Immature natural killer cell (primary cell): ENCODE data around the gene EHD3. TPM values are rescaled to one million over a fixed set of nuclear protein-coding genes. Genes with fewer than 3 reads are reported as not detected.
"Not testable (repeated sequence)": the region's sequence is repeated elsewhere in the genome, so short reads cannot be mapped to it uniquely, and the experiment has no call there.

Experiments used
- DNase-seq, 3 donors: peaks; one replicate each; pipeline ENCODE4 v3.0.0; 2022; ENCODE audit warnings: mixed read lengths in 1 of 3
- H3K27ac Mint-ChIP-seq, 6 donors: one replicate each; pipeline ENCODE4 v1.8.0; 2020; ENCODE audit warnings: mixed read lengths in 6 of 6, mild to moderate bottlenecking in 5 of 6, inconsistent platforms in 4 of 6, moderate library complexity in 3 of 6
- H3K27me3 Mint-ChIP-seq, 3 donors: one replicate each; pipeline ENCODE4 v1.8.0; 2020 to 2021; ENCODE audit warnings: low read depth in 3 of 3, mild to moderate bottlenecking in 3 of 3, mixed read lengths in 3 of 3, moderate library complexity in 3 of 3, inconsistent platforms in 1 of 3
- H3K36me3 Mint-ChIP-seq, 3 donors: one replicate each; pipeline ENCODE4 v1.8.0; 2020; ENCODE audit warnings: mixed read lengths in 3 of 3, inconsistent platforms in 2 of 3, mild to moderate bottlenecking in 2 of 3
- H3K4me1 Mint-ChIP-seq, 2 donors: one replicate each; pipeline ENCODE4 v1.8.0; 2020; ENCODE audit warnings: inconsistent platforms in 2 of 2, mild to moderate bottlenecking in 2 of 2, mixed read lengths in 2 of 2, moderate library complexity in 1 of 2
- H3K4me3 Mint-ChIP-seq, 5 donors: one replicate each; pipeline ENCODE4 v1.8.0; 2020; ENCODE audit warnings: mild to moderate bottlenecking in 5 of 5, mixed read lengths in 5 of 5, inconsistent platforms in 3 of 5, moderate library complexity in 3 of 5
- H3K9me3 Mint-ChIP-seq, 6 donors: one replicate each; pipeline ENCODE4 v1.8.0; 2020; ENCODE audit warnings: mild to moderate bottlenecking in 6 of 6, mixed read lengths in 6 of 6, inconsistent platforms in 4 of 6, moderate library complexity in 3 of 6
- polyA plus RNA-seq, 3 donors: library from polyadenylated mRNA; unstranded; fragments of 300-500 nt; fragmentation: Illumina TruSeq; gene quantifications; one replicate each; pipeline ENCODE4 v1.2.3, GENCODE V29; 2021

EHD3 gene
- polyA plus RNA-seq, 3 donors from 2014 or later = 3.6 to 4.9 (median 3.7) TPM

DNA sequence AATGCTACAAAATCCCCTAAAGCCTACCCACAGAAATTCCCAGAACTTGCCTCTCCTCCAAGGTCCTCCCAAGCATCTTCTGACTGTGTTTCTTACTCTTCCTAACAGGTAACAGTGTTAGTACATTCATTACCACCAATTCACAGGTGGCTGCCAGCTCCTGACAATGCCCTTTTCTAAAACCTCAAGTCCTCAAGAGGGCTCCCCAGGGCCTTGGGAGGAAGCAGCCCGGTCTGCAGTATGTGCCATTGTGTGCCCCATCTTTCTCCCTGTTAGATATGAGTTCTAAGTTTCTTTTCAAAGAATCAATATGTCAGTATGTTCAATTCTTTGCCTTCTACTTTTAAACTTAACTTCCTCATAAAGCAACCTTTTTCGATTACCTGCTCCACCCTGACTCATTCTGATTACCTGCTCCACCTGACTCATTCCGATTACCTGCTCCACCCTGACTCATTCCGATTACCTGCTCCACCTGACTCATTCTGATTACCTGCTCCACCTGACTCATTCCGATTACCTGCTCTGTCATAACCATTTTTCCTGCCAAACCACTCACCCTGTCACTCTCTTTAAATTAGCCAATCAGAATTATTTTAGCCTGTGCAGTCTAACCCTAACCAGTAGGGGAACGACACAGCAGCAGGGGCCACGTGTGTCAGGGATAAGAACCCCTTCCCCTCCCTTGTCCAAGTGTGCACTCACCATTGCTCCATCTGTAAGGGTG, 49.4 kb downstream of the EHD3 start:
- H3K4me1 Mint-ChIP-seq, DNase-seq, H3K27ac Mint-ChIP-seq, H3K4me3 Mint-ChIP-seq, H3K9me3 Mint-ChIP-seq, H3K27me3 Mint-ChIP-seq, H3K36me3 Mint-ChIP-seq: not testable (repeated sequence)

DNA sequence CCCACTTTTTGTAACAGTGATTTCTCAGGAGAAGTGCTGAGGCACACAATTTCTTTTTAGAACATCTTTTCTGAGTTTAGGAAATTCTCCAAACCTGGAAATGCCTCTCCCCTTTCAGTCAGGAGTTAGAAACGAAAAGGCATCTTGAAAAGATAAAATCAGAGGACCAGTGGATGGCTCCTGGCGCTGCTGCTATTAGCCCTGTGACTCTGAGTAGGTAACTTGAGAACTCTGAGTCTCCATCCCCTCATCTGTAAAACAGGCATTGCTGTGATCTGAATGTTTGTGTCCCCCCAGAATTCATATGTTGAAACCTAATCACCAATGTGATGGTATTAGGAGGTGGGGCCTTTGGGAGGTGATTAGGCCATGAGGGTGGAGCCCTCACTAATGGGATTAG, 50.2 kb downstream of the EHD3 start:
- Mint-ChIP-seq H3K9me3 (no peaks in the 10 kb centered on the region), H3K36me3 (no peaks in the 10 kb centered on the region), H3K4me3 (no peak overlapping the region), H3K27me3 (peaks cover 2 to 3% (median 3%) of the 10 kb centered on the region in 3 donors), H3K4me1 (no peaks in the 10 kb centered on the region), H3K27ac (no peak overlapping the region)
- no peak for DNase-seq

DNA sequence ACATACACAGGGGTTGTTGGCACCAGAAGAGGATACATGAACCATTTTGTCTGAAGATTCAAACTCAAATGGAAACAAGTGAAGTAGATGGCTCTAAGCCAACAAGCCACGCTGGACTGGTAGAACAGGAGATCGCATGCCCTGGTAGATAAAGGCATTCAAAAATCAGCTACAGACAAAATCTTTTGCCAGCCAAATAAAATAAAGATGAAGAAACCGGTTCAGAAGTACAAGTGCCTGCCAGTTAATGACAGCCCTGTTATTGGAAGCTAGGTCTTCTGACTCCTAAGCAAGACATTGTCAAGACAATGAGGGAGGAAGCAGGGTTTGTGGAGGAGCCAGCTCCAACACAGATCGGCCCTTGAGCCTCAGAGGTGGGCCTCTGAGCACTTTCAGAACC, 52.3 kb downstream of the EHD3 start:
- Mint-ChIP-seq H3K9me3 (no peaks in the 10 kb centered on the region), H3K4me3 (no peak overlapping the region)

DNA sequence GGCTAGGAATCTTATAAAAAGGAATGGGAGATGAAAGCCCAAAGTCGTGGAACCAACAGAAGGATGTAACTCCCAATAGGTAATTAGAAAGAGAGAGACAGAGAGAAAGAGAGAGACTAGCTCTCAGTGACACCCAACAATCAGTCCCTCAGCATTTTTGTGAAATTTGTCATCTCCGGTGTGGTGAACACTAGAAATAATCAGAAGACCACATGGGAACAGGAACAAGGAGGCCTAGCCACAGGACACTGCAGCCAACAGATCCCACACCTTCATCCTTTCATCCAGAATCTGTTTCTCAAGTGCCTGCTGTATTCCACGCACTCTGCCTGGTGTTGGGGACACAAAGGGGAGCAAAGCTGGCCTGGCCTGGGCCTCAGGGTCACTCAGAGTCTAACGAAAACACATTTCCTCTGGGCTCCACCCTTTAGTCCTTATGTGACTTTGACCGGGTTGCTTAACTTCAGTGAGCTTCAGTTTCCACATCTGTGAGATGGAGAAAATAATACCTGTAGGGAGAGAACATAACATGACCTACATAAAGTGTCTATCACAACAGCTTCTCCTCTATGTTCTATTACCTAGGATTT, 53.1 kb downstream of the EHD3 start:
- Mint-ChIP-seq H3K36me3 (no peaks in the 10 kb centered on the region), H3K27ac (no peak overlapping the region), H3K9me3 (no peaks in the 10 kb centered on the region), H3K4me1 (no peaks in the 10 kb centered on the region), H3K27me3 (peaks cover 0 to 3% (median 2%) of the 10 kb centered on the region in 3 donors), H3K4me3 (no peak overlapping the region)
- no peak for DNase-seq

More for the DNA sequence above, 52.3 kb downstream of the EHD3 start:
- Mint-ChIP-seq H3K4me1 (no peaks in the 10 kb centered on the region), H3K27ac (no peak overlapping the region), H3K27me3 (peaks cover 0 to 3% (median 2%) of the 10 kb centered on the region in 3 donors), H3K36me3 (no peaks in the 10 kb centered on the region)
- DNase-seq = no peak

DNA sequence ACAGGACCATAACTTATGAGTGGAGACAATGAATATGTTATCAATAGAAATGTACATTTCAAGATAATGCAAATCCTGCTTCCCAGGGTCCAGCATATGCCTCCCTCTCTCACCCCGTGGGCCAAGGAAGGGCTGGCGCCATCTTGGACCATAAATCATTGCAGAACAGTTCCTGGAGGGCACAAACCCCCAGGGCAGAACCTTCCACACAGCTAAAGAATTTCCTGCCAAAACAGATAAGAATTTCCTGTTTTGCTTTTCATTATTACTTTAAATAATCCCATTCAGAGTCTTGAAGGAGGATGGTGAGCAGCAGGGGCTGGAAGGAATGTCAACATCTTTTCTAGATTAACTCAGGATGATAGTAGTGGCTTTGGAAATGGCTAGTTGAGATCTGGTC, 53.7 kb downstream of the EHD3 start:
- Mint-ChIP-seq H3K9me3 (no peaks in the 10 kb centered on the region), H3K4me3 (no peak overlapping the region), H3K27me3 (peaks cover 2 to 3% (median 3%) of the 10 kb centered on the region in 3 donors), H3K4me1 (no peaks in the 10 kb centered on the region), H3K27ac (no peak overlapping the region), H3K36me3 (no peaks in the 10 kb centered on the region)
- no peak for DNase-seq

DNA sequence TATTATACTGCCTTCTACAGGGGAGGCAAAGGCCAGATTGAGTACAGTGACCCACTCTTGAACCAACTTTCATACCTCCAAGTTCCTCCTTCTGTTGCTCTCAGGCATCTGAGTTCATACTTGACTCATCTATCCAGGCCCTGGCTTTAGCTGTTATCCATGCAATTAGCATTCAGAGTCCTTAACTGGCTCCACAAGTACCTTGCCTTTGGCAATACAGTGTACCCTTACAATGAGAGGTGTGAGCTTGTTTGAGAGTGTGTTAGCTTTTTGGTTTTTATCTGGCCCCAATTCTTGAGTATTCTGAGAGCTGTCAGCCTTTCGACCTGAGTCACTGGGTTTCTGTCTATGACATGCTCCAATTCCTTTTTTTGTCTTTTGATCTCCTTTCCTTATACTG, 60.2 kb downstream of the EHD3 start:
- no peaks in the 10 kb centered on the region for H3K4me1 Mint-ChIP-seq
- no peak overlapping the region for H3K27ac Mint-ChIP-seq
- no peak for DNase-seq
- H3K36me3 Mint-ChIP-seq = no peaks in the 10 kb centered on the region
- peaks cover 0 to 3% (median 0%) of the 10 kb centered on the region in 3 donors for H3K27me3 Mint-ChIP-seq
- H3K9me3 Mint-ChIP-seq = no peaks in the 10 kb centered on the region
- no peak overlapping the region for H3K4me3 Mint-ChIP-seq

DNA sequence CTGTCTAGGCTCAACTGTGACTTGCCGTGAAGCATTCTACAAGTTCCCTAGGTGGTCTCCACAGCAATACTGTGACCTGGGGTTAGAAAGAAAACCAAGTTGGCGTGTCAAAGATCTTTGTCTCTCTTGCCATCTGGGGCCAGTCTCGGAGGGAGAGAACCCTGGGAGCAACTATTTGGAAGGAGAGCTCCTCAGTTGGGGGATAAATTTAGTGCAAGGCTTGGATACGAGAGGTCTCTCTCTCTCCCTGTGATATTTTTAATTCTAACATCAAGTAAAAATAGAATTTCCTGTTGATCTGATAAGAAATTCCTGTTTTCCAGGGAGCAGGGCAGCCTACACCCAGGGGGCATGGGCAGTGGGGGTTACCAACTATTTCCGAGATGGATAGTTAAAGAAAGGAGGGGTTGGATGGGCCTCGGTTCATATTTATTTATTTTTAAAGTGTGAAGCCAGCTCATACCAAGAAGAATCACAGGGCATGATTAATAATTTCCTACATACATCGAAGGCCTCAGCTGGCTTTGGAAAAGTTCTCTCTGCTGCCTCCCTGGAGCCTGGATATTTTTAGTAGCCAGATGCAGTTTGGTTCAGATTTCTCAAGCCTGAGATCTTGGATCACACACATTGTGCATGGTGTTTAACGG, 62.8 kb downstream of the EHD3 start:
- Mint-ChIP-seq H3K36me3 (no peaks in the 10 kb centered on the region), H3K27me3 (peaks cover 0 to 7% (median 0%) of the 10 kb centered on the region in 3 donors), H3K4me3 (no peak overlapping the region), H3K9me3 (no peaks in the 10 kb centered on the region), H3K4me1 (no peaks in the 10 kb centered on the region), H3K27ac (no peak overlapping the region)
- DNase-seq = no peak

DNA sequence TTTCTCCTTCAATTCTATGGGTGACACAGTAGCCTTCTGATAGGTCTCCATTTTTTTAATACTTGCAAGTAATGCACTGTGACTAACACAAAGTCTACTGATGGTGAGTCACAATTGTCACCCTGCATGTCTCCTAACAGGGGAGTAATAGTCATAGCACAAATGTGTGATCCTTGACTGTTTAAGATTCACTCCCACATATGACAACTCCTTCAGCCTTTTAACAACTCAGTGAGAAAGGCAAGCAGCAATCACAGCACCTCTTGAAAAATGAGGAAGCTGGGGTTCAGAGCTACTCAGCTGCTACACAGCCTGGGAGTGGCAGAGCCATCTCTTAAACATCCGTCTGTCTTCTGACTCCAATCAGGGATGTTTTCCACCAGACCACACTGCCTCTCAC, 63.8 kb downstream of the EHD3 start:
- Mint-ChIP-seq H3K4me1 (no peaks in the 10 kb centered on the region), H3K9me3 (no peaks in the 10 kb centered on the region), H3K27me3 (peaks cover 0 to 5% (median 0%) of the 10 kb centered on the region in 3 donors), H3K36me3 (no peaks in the 10 kb centered on the region), H3K27ac (no peak overlapping the region), H3K4me3 (no peak overlapping the region)
- DNase-seq = no peak

DNA sequence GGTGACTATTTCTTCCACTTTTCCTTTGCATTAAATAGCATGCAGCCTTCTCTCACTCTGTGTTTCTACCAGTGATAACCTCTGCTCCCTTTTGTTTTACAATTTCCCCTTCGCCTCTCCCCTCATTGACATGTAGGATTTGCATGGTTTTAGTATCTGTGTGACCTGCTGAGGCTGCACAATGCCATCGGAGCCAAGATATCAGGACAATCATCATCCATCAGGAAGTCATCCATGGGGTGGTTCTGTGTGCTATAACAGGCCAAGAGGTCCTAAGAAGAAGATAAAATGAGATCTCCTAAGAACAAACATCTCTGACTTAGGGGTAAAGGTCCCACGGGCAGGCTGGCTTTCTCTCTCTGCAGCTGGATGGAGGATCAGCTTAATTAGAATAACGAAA, 65.6 kb downstream of the EHD3 start:
- no peaks in the 10 kb centered on the region for H3K4me1 Mint-ChIP-seq
- no peaks in the 10 kb centered on the region for H3K36me3 Mint-ChIP-seq
- no peak overlapping the region for H3K4me3 Mint-ChIP-seq
- peaks cover 0 to 5% (median 0%) of the 10 kb centered on the region in 3 donors for H3K27me3 Mint-ChIP-seq
- no peak for DNase-seq
- H3K27ac Mint-ChIP-seq = peak overlapping the region in 1 of 6 donors; percentile 31
- no peaks in the 10 kb centered on the region for H3K9me3 Mint-ChIP-seq

DNA sequence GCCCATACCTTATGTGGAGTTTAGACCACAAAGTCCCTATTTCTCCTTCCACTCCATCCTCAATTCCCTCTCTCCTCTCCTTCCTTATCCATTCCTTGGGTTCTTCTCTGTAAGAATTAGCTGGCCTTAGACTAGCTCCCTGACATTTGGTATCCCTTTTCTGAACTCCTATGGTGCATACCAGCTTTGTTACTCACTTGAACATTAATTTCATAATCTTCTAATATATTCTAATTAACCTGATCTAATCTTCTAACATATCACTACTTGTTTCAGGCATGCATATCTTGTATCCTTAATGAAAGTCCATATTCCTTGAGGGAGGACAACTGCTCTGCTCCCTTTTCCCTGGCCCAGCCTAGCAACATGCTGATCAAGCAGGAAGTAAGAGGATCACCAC, 66.4 kb downstream of the EHD3 start:
- no peaks in the 10 kb centered on the region for H3K9me3 Mint-ChIP-seq
- no peak for DNase-seq
- no peak overlapping the region for H3K27ac Mint-ChIP-seq
- peaks cover 0 to 5% (median 0%) of the 10 kb centered on the region in 3 donors for H3K27me3 Mint-ChIP-seq
- H3K36me3 Mint-ChIP-seq = no peaks in the 10 kb centered on the region
- H3K4me1 Mint-ChIP-seq = no peaks in the 10 kb centered on the region
- no peak overlapping the region for H3K4me3 Mint-ChIP-seq

DNA sequence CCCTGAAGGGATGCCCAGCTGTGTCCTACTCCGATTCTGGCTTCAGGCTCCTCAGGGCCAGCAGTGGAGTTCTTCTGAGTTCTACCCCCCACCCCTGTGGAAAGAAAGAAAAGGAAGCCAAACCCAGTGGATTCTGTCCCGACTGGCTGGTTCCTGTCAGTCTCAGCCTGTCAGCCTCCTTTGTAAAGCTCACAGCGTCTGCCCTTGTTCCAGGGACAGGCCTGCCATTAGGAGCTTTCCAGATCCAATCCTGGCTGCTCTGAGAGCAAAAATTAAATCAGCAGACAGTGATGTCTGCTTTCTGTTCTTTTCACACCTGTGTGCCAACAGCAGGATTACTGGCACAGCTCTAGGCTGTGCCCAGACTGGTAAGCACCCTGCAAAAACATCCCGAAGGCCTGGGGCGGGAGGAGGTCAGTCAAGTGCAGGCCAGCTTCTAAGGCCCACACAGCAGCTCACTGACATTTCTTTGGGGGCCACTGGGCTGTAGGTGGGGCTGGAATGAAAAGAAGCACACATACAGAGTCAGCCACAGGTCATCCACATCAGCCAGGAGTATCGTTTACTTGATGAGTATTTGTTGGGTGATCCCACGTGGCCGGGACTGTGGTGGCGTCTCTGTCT, 69.1 kb downstream of the EHD3 start:
- H3K9me3 Mint-ChIP-seq = no peaks in the 10 kb centered on the region
- H3K27me3 Mint-ChIP-seq = peaks cover 0 to 5% (median 2%) of the 10 kb centered on the region in 3 donors
- H3K4me3 Mint-ChIP-seq = no peak overlapping the region
- DNase-seq = no peak
- H3K27ac Mint-ChIP-seq = no peak overlapping the region
- no peaks in the 10 kb centered on the region for H3K36me3 Mint-ChIP-seq
- no peaks in the 10 kb centered on the region for H3K4me1 Mint-ChIP-seq

DNA sequence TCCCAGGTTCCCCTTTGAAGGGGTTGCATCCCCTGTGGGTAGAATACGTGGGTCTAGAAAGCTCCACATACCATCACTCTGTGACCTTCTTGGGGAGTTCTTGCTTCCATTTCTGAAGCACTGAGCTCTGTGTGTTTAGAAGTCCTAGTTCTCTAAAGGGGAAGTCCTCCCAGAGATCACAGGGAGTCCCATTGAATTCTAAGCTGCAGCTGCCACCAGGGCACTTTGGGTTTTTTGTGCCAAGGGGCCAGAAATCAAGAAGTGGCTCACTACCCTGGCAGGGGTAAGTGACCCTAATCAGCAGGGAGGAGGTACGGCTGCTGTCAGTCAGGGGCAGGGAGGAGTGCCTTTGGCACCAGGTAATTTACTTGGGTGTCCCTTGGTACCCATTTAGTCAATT, 70.9 kb downstream of the EHD3 start:
- no peak overlapping the region for H3K27ac Mint-ChIP-seq
- H3K36me3 Mint-ChIP-seq = no peaks in the 10 kb centered on the region
- H3K4me3 Mint-ChIP-seq = no peak overlapping the region
- no peaks in the 10 kb centered on the region for H3K9me3 Mint-ChIP-seq
- no peak for DNase-seq
- H3K27me3 Mint-ChIP-seq = peaks cover 0 to 2% (median 2%) of the 10 kb centered on the region in 3 donors
- H3K4me1 Mint-ChIP-seq = no peaks in the 10 kb centered on the region

DNA sequence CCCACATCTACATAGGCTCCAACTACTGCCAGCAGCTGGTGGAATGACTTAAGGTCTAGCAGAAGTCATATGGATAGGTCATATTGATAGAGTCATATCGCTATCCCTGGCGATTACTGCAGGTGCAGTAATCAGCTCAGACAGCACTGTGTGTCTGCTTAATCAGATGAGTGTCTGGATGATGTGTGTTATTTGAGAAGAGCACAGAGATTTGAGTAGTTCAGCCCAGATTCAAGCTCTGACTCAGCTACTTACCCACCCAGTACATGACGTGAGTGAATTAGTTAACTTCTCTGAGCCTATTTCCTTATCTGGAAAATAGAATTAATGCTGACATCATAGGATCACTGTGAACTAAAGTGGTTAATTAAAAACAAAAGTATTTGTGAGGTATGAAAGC, 78.9 kb downstream of the EHD3 start:
- Mint-ChIP-seq H3K27ac (no peak overlapping the region), H3K4me3 (no peak overlapping the region), H3K27me3 (peaks cover 0 to 4% (median 2%) of the 10 kb centered on the region in 3 donors), H3K4me1 (peaks cover 16 to 17% of the 10 kb centered on the region in 2 donors), H3K9me3 (no peaks in the 10 kb centered on the region), H3K36me3 (no peaks in the 10 kb centered on the region)
- DNase-seq = no peak

DNA sequence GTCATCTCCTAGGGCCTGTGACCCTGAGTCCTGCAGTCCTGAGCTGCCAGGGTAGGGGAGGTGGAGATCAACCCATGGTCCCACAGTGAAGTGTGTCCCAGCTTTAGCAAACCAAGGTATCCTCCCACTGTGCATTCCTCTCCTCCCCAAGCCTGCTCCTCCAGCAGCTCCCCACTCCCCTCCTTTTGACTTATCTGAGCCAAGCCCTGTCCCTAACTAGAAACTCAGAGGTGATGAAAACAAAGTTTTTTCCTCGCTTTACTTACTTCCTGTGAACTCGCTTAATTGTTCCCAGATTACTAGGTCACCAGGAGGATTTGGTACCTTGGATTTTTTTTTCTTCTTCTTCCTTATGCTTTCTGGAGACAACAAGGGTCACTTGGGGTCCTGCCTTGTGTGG, 80.8 kb downstream of the EHD3 start:
- Mint-ChIP-seq H3K27ac (no peak overlapping the region), H3K4me1 (peaks cover 35 to 36% of the 10 kb centered on the region in 2 donors), H3K27me3 (peaks cover 2 to 4% (median 3%) of the 10 kb centered on the region in 3 donors), H3K9me3 (no peaks in the 10 kb centered on the region), H3K4me3 (no peak overlapping the region), H3K36me3 (no peaks in the 10 kb centered on the region)
- no peak for DNase-seq
